Measurements from ENCODE around the gene UBR2.

The UBR2 gene

GRCh38 chr6:42615518-42615917 is 51.7 kb downstream of the UBR2 start:
- H3K9ac ChIP-seq (ENCODE audit: low read length in 5 of 5): no peak overlapping the region
- H3K9me3 ChIP-seq (ENCODE audit: control insufficient read depth in 5 of 5, low read length in 5 of 5): no peaks in the 10 kb centered on the region
- H3K27ac ChIP-seq (ENCODE audit: low read depth, low read length): no peak overlapping the region
- H3K4me1 ChIP-seq (ENCODE audit: control insufficient read depth in 5 of 5, insufficient read depth in 5 of 5, low read length in 5 of 5): no peaks in the 10 kb centered on the region
- H3K4me3 ChIP-seq (ENCODE audit: low read depth in 1 of 5, low read length in 5 of 5): no peak overlapping the region
- H3K27me3 ChIP-seq (ENCODE audit: control insufficient read depth in 5 of 5, insufficient read depth in 4 of 5, low read length in 5 of 5): no peaks in the 10 kb centered on the region
- H3K36me3 ChIP-seq (ENCODE audit: control insufficient read depth in 5 of 5, insufficient read depth in 5 of 5, low read length in 5 of 5): peaks cover 33 to 54% (median 39%) of the 10 kb centered on the region in 5 donors

GRCh38 chr6:42616716-42617115 is 52.9 kb downstream of the UBR2 start:
- H3K9ac ChIP-seq (ENCODE audit: low read length in 5 of 5): no peak overlapping the region
- no peak overlapping the region for H3K27ac ChIP-seq (ENCODE audit: low read depth, low read length)
- H3K36me3 ChIP-seq (ENCODE audit: control insufficient read depth in 5 of 5, insufficient read depth in 5 of 5, low read length in 5 of 5): peaks cover 31 to 65% (median 47%) of the 10 kb centered on the region in 5 donors
- H3K4me1 ChIP-seq (ENCODE audit: control insufficient read depth in 5 of 5, insufficient read depth in 5 of 5, low read length in 5 of 5): no peaks in the 10 kb centered on the region
- H3K27me3 ChIP-seq (ENCODE audit: control insufficient read depth in 5 of 5, insufficient read depth in 4 of 5, low read length in 5 of 5): no peaks in the 10 kb centered on the region
- no peak overlapping the region for H3K4me3 ChIP-seq (ENCODE audit: low read depth in 1 of 5, low read length in 5 of 5)
- H3K9me3 ChIP-seq (ENCODE audit: control insufficient read depth in 5 of 5, low read length in 5 of 5): no peaks in the 10 kb centered on the region

- no peaks in the 10 kb centered on the region for H3K9me3 ChIP-seq (ENCODE audit: control insufficient read depth in 5 of 5, low read length in 5 of 5)
- H3K27ac ChIP-seq (ENCODE audit: low read depth, low read length): no peak overlapping the region
- no peak overlapping the region for H3K9ac ChIP-seq (ENCODE audit: low read length in 5 of 5)
- no peaks in the 10 kb centered on the region for H3K27me3 ChIP-seq (ENCODE audit: control insufficient read depth in 5 of 5, insufficient read depth in 4 of 5, low read length in 5 of 5)
- H3K36me3 ChIP-seq (ENCODE audit: control insufficient read depth in 5 of 5, insufficient read depth in 5 of 5, low read length in 5 of 5): peaks cover 31 to 59% (median 44%) of the 10 kb centered on the region in 5 donors
- no peak overlapping the region for H3K4me3 ChIP-seq (ENCODE audit: low read depth in 1 of 5, low read length in 5 of 5)
- no peaks in the 10 kb centered on the region for H3K4me1 ChIP-seq (ENCODE audit: control insufficient read depth in 5 of 5, insufficient read depth in 5 of 5, low read length in 5 of 5)
Observed at GRCh38 chr6:42618105-42618504, 54.3 kb downstream of the UBR2 start.

GRCh38 chr6:42618686-42619085 is 54.9 kb downstream of the UBR2 start:
- H3K4me3 ChIP-seq (ENCODE audit: low read depth in 1 of 5, low read length in 5 of 5): no peak overlapping the region
- no peaks in the 10 kb centered on the region for H3K9me3 ChIP-seq (ENCODE audit: control insufficient read depth in 5 of 5, low read length in 5 of 5)
- H3K4me1 ChIP-seq (ENCODE audit: control insufficient read depth in 5 of 5, insufficient read depth in 5 of 5, low read length in 5 of 5): no peaks in the 10 kb centered on the region
- H3K27ac ChIP-seq (ENCODE audit: low read depth, low read length): no peak overlapping the region
- H3K9ac ChIP-seq (ENCODE audit: low read length in 5 of 5): no peak overlapping the region
- H3K27me3 ChIP-seq (ENCODE audit: control insufficient read depth in 5 of 5, insufficient read depth in 4 of 5, low read length in 5 of 5): no peaks in the 10 kb centered on the region
- peaks cover 31 to 57% (median 43%) of the 10 kb centered on the region in 5 donors for H3K36me3 ChIP-seq (ENCODE audit: control insufficient read depth in 5 of 5, insufficient read depth in 5 of 5, low read length in 5 of 5)

GRCh38 chr6:42619963-42620362 is 56.1 kb downstream of the UBR2 start:
- Histone ChIP-seq H3K4me1 (ENCODE audit: control insufficient read depth in 5 of 5, insufficient read depth in 5 of 5, low read length in 5 of 5) (no peaks in the 10 kb centered on the region), H3K9ac (ENCODE audit: low read length in 5 of 5) (no peak overlapping the region), H3K27me3 (ENCODE audit: control insufficient read depth in 5 of 5, insufficient read depth in 4 of 5, low read length in 5 of 5) (no peaks in the 10 kb centered on the region), H3K27ac (ENCODE audit: low read depth, low read length) (no peak overlapping the region), H3K9me3 (ENCODE audit: control insufficient read depth in 5 of 5, low read length in 5 of 5) (no peaks in the 10 kb centered on the region), H3K4me3 (ENCODE audit: low read depth in 1 of 5, low read length in 5 of 5) (no peak overlapping the region), H3K36me3 (ENCODE audit: control insufficient read depth in 5 of 5, insufficient read depth in 5 of 5, low read length in 5 of 5) (peaks cover 31 to 64% (median 42%) of the 10 kb centered on the region in 5 donors)

- no peaks in the 10 kb centered on the region for H3K9me3 ChIP-seq (ENCODE audit: control insufficient read depth in 5 of 5, low read length in 5 of 5)
- no peaks in the 10 kb centered on the region for H3K4me1 ChIP-seq (ENCODE audit: control insufficient read depth in 5 of 5, insufficient read depth in 5 of 5, low read length in 5 of 5)
- peaks cover 6 to 50% (median 21%) of the 10 kb centered on the region in 5 donors for H3K36me3 ChIP-seq (ENCODE audit: control insufficient read depth in 5 of 5, insufficient read depth in 5 of 5, low read length in 5 of 5)
- no peak overlapping the region for H3K9ac ChIP-seq (ENCODE audit: low read length in 5 of 5)
- H3K27me3 ChIP-seq (ENCODE audit: control insufficient read depth in 5 of 5, insufficient read depth in 4 of 5, low read length in 5 of 5): no peaks in the 10 kb centered on the region
- H3K4me3 ChIP-seq (ENCODE audit: low read depth in 1 of 5, low read length in 5 of 5): no peak overlapping the region
- H3K27ac ChIP-seq (ENCODE audit: low read depth, low read length): no peak overlapping the region
Observed at GRCh38 chr6:42624601-42625000, 60.8 kb downstream of the UBR2 start.

GRCh38 chr6:42627044-42627443 is 63.2 kb downstream of the UBR2 start:
- Histone ChIP-seq H3K27me3 (ENCODE audit: control insufficient read depth in 5 of 5, insufficient read depth in 4 of 5, low read length in 5 of 5) (no peaks in the 10 kb centered on the region), H3K9ac (ENCODE audit: low read length in 5 of 5) (no peak overlapping the region), H3K9me3 (ENCODE audit: control insufficient read depth in 5 of 5, low read length in 5 of 5) (no peaks in the 10 kb centered on the region), H3K4me3 (ENCODE audit: low read depth in 1 of 5, low read length in 5 of 5) (no peak overlapping the region), H3K4me1 (ENCODE audit: control insufficient read depth in 5 of 5, insufficient read depth in 5 of 5, low read length in 5 of 5) (peaks cover 0 to 2% (median 0%) of the 10 kb centered on the region in 5 donors), H3K36me3 (ENCODE audit: control insufficient read depth in 5 of 5, insufficient read depth in 5 of 5, low read length in 5 of 5) (peaks cover 5 to 37% (median 11%) of the 10 kb centered on the region in 5 donors), H3K27ac (ENCODE audit: low read depth, low read length) (no peak overlapping the region)

GRCh38 chr6:42627674-42628073 is 63.8 kb downstream of the UBR2 start:
- Histone ChIP-seq H3K9me3 (ENCODE audit: control insufficient read depth in 5 of 5, low read length in 5 of 5) (no peaks in the 10 kb centered on the region), H3K9ac (ENCODE audit: low read length in 5 of 5) (peak overlapping the region in 1 of 5 donors; percentile 17), H3K4me3 (ENCODE audit: low read depth in 1 of 5, low read length in 5 of 5) (no peak overlapping the region), H3K36me3 (ENCODE audit: control insufficient read depth in 5 of 5, insufficient read depth in 5 of 5, low read length in 5 of 5) (peaks cover 11 to 43% (median 16%) of the 10 kb centered on the region in 5 donors), H3K4me1 (ENCODE audit: control insufficient read depth in 5 of 5, insufficient read depth in 5 of 5, low read length in 5 of 5) (peaks cover 0 to 2% (median 0%) of the 10 kb centered on the region in 5 donors), H3K27ac (ENCODE audit: low read depth, low read length) (no peak overlapping the region), H3K27me3 (ENCODE audit: control insufficient read depth in 5 of 5, insufficient read depth in 4 of 5, low read length in 5 of 5) (no peaks in the 10 kb centered on the region)

- Histone ChIP-seq H3K27ac (ENCODE audit: low read depth, low read length) (no peak overlapping the region), H3K27me3 (ENCODE audit: control insufficient read depth in 5 of 5, insufficient read depth in 4 of 5, low read length in 5 of 5) (no peaks in the 10 kb centered on the region), H3K4me1 (ENCODE audit: control insufficient read depth in 5 of 5, insufficient read depth in 5 of 5, low read length in 5 of 5) (peaks cover 0 to 2% (median 0%) of the 10 kb centered on the region in 5 donors), H3K36me3 (ENCODE audit: control insufficient read depth in 5 of 5, insufficient read depth in 5 of 5, low read length in 5 of 5) (peaks cover 13 to 52% (median 20%) of the 10 kb centered on the region in 5 donors), H3K9ac (ENCODE audit: low read length in 5 of 5) (no peak overlapping the region), H3K4me3 (ENCODE audit: low read depth in 1 of 5, low read length in 5 of 5) (no peak overlapping the region), H3K9me3 (ENCODE audit: control insufficient read depth in 5 of 5, low read length in 5 of 5) (no peaks in the 10 kb centered on the region)
Observed at GRCh38 chr6:42628604-42629003, 64.8 kb downstream of the UBR2 start.

- Histone ChIP-seq H3K9ac (ENCODE audit: low read length in 5 of 5) (no peak overlapping the region), H3K4me1 (ENCODE audit: control insufficient read depth in 5 of 5, insufficient read depth in 5 of 5, low read length in 5 of 5) (peaks cover 0 to 2% (median 0%) of the 10 kb centered on the region in 5 donors), H3K9me3 (ENCODE audit: control insufficient read depth in 5 of 5, low read length in 5 of 5) (no peaks in the 10 kb centered on the region), H3K4me3 (ENCODE audit: low read depth in 1 of 5, low read length in 5 of 5) (no peak overlapping the region), H3K27me3 (ENCODE audit: control insufficient read depth in 5 of 5, insufficient read depth in 4 of 5, low read length in 5 of 5) (no peaks in the 10 kb centered on the region), H3K36me3 (ENCODE audit: control insufficient read depth in 5 of 5, insufficient read depth in 5 of 5, low read length in 5 of 5) (peaks cover 17 to 53% (median 22%) of the 10 kb centered on the region in 5 donors), H3K27ac (ENCODE audit: low read depth, low read length) (no peak overlapping the region)
Observed at GRCh38 chr6:42629845-42630244, 66.0 kb downstream of the UBR2 start.

GRCh38 chr6:42637681-42638080 is 73.9 kb downstream of the UBR2 start:
- Histone ChIP-seq H3K9ac (ENCODE audit: low read length in 5 of 5) (no peak overlapping the region), H3K36me3 (ENCODE audit: control insufficient read depth in 5 of 5, insufficient read depth in 5 of 5, low read length in 5 of 5) (peaks cover 46 to 83% (median 52%) of the 10 kb centered on the region in 5 donors), H3K4me3 (ENCODE audit: low read depth in 1 of 5, low read length in 5 of 5) (no peak overlapping the region), H3K27ac (ENCODE audit: low read depth, low read length) (no peak overlapping the region), H3K27me3 (ENCODE audit: control insufficient read depth in 5 of 5, insufficient read depth in 4 of 5, low read length in 5 of 5) (no peaks in the 10 kb centered on the region), H3K9me3 (ENCODE audit: control insufficient read depth in 5 of 5, low read length in 5 of 5) (no peaks in the 10 kb centered on the region), H3K4me1 (ENCODE audit: control insufficient read depth in 5 of 5, insufficient read depth in 5 of 5, low read length in 5 of 5) (no peaks in the 10 kb centered on the region)
